Activated T-helper 1 cell treated with anti-CD3 and anti-CD28 coated beads, Interleukin-12 subunit alpha, Interleukin-12 subunit beta, Interleukin-2, Interleukin-4 antibody, amounts not matched to agents 30 ng/mL and 10 ng/mL and 1 ng/mL, durations not matched to agents 14 hours and 24 hours and 36 hours (primary cell): ENCODE measurements around the gene TSFM. TPM values are rescaled to one million over a fixed set of nuclear protein-coding genes. Genes with fewer than 3 reads are reported as not detected.
A peak's percentile ranks its signal among the peaks of the same experiment; 100 is the strongest.

Experiments
- DNase-seq: peaks from one replicate; pipeline ENCODE4 v3.0.0; 2021; ENCODE audit warnings: low spot score
- H3K27ac Mint-ChIP-seq: one replicate; pipeline ENCODE4 v1.8.0; 2021; ENCODE audit warnings: mild to moderate bottlenecking, mixed read lengths
- H3K27me3 Mint-ChIP-seq: one replicate; pipeline ENCODE4 v1.8.0; 2022; ENCODE audit warnings: mild to moderate bottlenecking, moderate library complexity, mixed read lengths; ENCODE audit not compliant: insufficient read depth
- H3K36me3 Mint-ChIP-seq: one replicate; pipeline ENCODE4 v1.8.0; 2021; ENCODE audit warnings: low read depth, mixed read lengths
- H3K4me1 Mint-ChIP-seq: one replicate; pipeline ENCODE4 v1.8.0; 2021; ENCODE audit warnings: low read depth, mixed read lengths
- H3K4me3 Mint-ChIP-seq: one replicate; pipeline ENCODE4 v1.8.0; 2021; ENCODE audit warnings: mild to moderate bottlenecking, moderate library complexity, mixed read lengths
- H3K9me3 Mint-ChIP-seq: one replicate; pipeline ENCODE4 v1.8.0; 2021; ENCODE audit warnings: mixed read lengths
- intact Hi-C: fragments of 100-400 bp; cut with micrococcal nuclease; formaldehyde crosslinking; loops from one replicate; pipeline ENCODE4 v1.15.1; 2024
- total RNA-seq: library from RNA; stranded (reverse); gene quantifications from 2 replicates; pipeline ENCODE4 v1.2.3, GENCODE V29; 2022

Gene TSFM
- total RNA-seq, 1 donor from 2014 or later: 63.5 TPM

- intact Hi-C loops: loop anchor here (1.0 to 5.0 kb wide), 4 partner anchors 14 to 577 kb away; partner anchors contain the start of genes ARHGAP9, DDIT3 and MBD6
- no peak for DNase-seq
- Mint-ChIP-seq H3K4me3 (peak overlapping the region; percentile 85), H3K4me1 (peaks cover 51% of the 10 kb centered on the region), H3K9me3 (no peaks in the 10 kb centered on the region), H3K27ac (peak overlapping the region; percentile 87), H3K36me3 (peaks cover 9% of the 10 kb centered on the region), H3K27me3 (peaks cover 3% of the 10 kb centered on the region)
Measured at GRCh38 chr12:57844709-57845477, 62.3 kb downstream of the TSFM start.

DNA sequence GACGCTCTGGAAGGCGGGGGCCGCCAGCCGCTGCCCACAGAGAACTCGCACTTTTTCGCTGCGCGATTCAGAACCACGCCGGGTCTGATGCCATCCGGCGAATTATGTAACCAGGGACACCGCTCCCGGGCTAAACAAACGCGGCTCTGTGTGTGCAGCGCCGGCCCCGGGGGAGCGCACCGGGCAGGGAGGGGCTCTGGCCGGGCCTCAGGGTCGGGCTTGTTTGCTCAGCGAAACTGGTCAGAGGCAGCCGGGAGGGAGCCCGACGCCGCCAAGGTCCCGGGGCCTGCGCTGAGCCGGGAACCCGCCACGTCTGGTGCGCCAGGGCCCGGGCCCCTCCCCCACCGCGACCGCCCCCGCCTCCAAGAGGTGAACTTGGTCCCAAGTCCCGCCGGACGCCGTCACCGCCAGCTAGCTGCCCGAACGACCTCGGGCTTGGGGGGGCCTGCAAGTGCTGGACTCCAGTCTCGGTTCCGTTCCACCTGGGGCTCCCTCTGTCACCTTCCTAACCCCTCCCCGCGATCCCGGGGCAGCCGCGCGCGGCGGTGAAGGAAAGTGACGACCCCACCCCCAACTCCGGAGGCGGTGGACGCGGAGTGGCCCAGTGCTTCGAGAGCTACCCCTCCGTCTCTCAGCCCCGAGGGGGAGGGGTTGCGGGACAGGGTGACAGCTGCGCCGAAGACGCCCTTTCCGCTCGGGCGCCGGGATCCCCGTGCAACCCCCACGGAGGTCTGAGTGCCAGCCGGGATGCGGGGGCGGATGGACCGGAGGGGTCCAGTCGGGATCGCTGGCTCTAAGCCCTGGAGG is 63.1 kb downstream of the TSFM start:
- Mint-ChIP-seq H3K4me3 (peak overlapping the region; percentile 85), H3K36me3 (peaks cover 9% of the 10 kb centered on the region), H3K4me1 (peaks cover 44% of the 10 kb centered on the region), H3K27me3 (peaks cover 7% of the 10 kb centered on the region), H3K27ac (peak overlapping the region; percentile 79), H3K9me3 (no peaks in the 10 kb centered on the region)
- DNase-seq: peak; percentile 38
- intact Hi-C loops: loop anchor here (1.0 to 5.0 kb wide), 6 partner anchors 14 to 368 kb away; partner anchors contain the start of genes ARHGAP9, CDK4, DDIT3 and MBD6

DNA sequence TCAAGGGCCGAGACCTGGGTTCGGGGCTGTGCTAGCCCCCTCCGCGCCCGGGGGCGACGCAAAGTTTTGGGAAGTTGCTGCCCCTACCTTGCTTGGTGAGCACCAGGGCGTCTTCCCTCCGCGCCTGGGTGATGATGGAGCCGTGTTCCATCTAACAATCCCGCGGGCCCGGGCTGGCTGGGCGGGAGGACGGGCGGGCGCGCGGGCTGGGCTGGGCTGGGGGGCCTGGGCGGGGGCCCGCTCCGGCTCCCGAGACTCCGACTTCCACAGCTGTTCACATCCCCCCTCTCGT is 63.6 kb downstream of the TSFM start:
- DNase-seq: no peak
- no peak overlapping the region for H3K27ac Mint-ChIP-seq
- intact Hi-C loops: loop anchor here (1.0 to 5.0 kb wide), 5 partner anchors 63 to 369 kb away; partner anchors contain the start of genes ARHGAP9, CDK4, DDIT3 and MBD6

GRCh38 chr12:57846577-57847319 is 64.2 kb downstream of the TSFM start, which contains the start of gene CTDSP2:
Gene CTDSP2 (minus strand): TSS chr12:57846729. CDS start chr12:57846435, 294 bp downstream.
- Mint-ChIP-seq H3K4me1 (peaks cover 43% of the 10 kb centered on the region), H3K36me3 (peaks cover 9% of the 10 kb centered on the region), H3K9me3 (no peaks in the 10 kb centered on the region), H3K27ac (peak within 1 kb of the TSS; percentile 68), H3K27me3 (peaks cover 18% of the 10 kb centered on the region), H3K4me3 (peak within 1 kb of the TSS; percentile 85)
- peak; percentile 85 for DNase-seq
- intact Hi-C loops: loop anchor here (1.0 to 5.0 kb wide), 11 partner anchors 8 to 369 kb away; partner anchors contain the start of genes ARHGAP9, ATP23, CDK4 and DDIT3

More for the DNA sequence above, 63.6 kb downstream of the TSFM start:
- peak overlapping the region; percentile 85 for H3K4me3 Mint-ChIP-seq
- peaks cover 12% of the 10 kb centered on the region for H3K27me3 Mint-ChIP-seq
- peaks cover 9% of the 10 kb centered on the region for H3K36me3 Mint-ChIP-seq
- no peaks in the 10 kb centered on the region for H3K9me3 Mint-ChIP-seq
- peaks cover 44% of the 10 kb centered on the region for H3K4me1 Mint-ChIP-seq

Other genes starting within 250 kb of the TSFM start
- gene DCTN2, start 235.6 kb upstream of the TSFM start, total RNA-seq: 78.6 and 83.5 TPM in 2 replicates
- 2.4 TPM in 2 replicates for gene KIF5A, start 232.7 kb upstream of the TSFM start, total RNA-seq
- gene PIP4K2C, start 191.6 kb upstream of the TSFM start, total RNA-seq: 22.8 and 25.7 TPM in 2 replicates
- 16.8 and 18.5 TPM in 2 replicates for gene DTX3, start 178.0 kb upstream of the TSFM start, total RNA-seq
- 0.60 and 1.5 TPM in 2 replicates for gene ARHGEF25, start 171.4 kb upstream of the TSFM start, total RNA-seq
- 4.4 and 4.6 TPM in 2 replicates for gene B4GALNT1, start 149.6 kb upstream of the TSFM start, total RNA-seq
- gene OS9, start 88.7 kb upstream of the TSFM start, total RNA-seq: 99.6 and 100.0 TPM in 2 replicates
- 31.5 and 33.4 TPM in 2 replicates for gene AGAP2, start 44.0 kb upstream of the TSFM start, total RNA-seq
- gene TSPAN31, start 37.7 kb upstream of the TSFM start, total RNA-seq: 24.0 and 24.5 TPM in 2 replicates
- gene CDK4, start 30.5 kb upstream of the TSFM start, total RNA-seq: 218 and 227 TPM in 2 replicates
- gene MARCHF9, start 27.7 kb upstream of the TSFM start, total RNA-seq: 21.2 and 21.8 TPM in 2 replicates
- 9.0 and 9.9 TPM in 2 replicates for gene CYP27B1, start 15.7 kb upstream of the TSFM start, total RNA-seq
- 89.7 and 90.0 TPM in 2 replicates for gene METTL1, start 10.7 kb upstream of the TSFM start, total RNA-seq
- gene EEF1AKMT3, start 10.2 kb upstream of the TSFM start, total RNA-seq: 4.5 and 5.4 TPM in 2 replicates
- gene AVIL, start 35.9 kb downstream of the TSFM start, total RNA-seq: 2.0 and 3.1 TPM in 2 replicates
- gene CTDSP2, start 63.9 kb downstream of the TSFM start, total RNA-seq: 96.5 and 99.6 TPM in 2 replicates
- gene ATP23, start 158.8 kb downstream of the TSFM start, total RNA-seq: 7.3 and 8.7 TPM in 2 replicates